PC-3 (cell line): ENCODE results near the gene PAX4. TPM values are rescaled to one million over a fixed set of nuclear protein-coding genes. Genes with fewer than 3 reads are reported as not detected.

Source experiments
- ATAC-seq: fragments of 200-7000 bp; cut with Tn5 transposase; 2 replicates; pipeline ENCODE4 v1.9.1; 2020; ENCODE audit warnings: mild to moderate bottlenecking, moderate library complexity
- Bru-seq: library from RNA; stranded (reverse); fragments of 400-500 nt; gene quantifications from one replicate; lab custom pipeline; 2021; lab: Mats Ljungman, UMichigan
- BruChase-seq, 2 experiments: library from RNA; stranded (reverse); fragments of 400-500 nt; gene quantifications; one replicate each; lab custom pipeline; 2021; lab: Mats Ljungman, UMichigan
- BruUV-seq: library from RNA; stranded (reverse); fragments of 400-500 nt; replicated peaks from 2 replicates; lab custom pipeline; 2021; lab: Mats Ljungman, UMichigan
- CTCF ChIA-PET: fragments of 300-600 bp; sonication (Branson Sonifier 250); formaldehyde crosslinking; loops from one replicate; lab custom pipeline; 2022; ENCODE audit warnings: antibody characterized with exemption; lab: Charles Lee
- POLR2A ChIA-PET: fragments of 300-600 bp; sonication (Branson Sonifier 250); formaldehyde crosslinking; loops from one replicate; lab custom pipeline; 2022; ENCODE audit warnings: antibody characterized with exemption; ENCODE audit not compliant: unreplicated experiment; lab: Charles Lee
- DNase-seq: peaks from one replicate; pipeline ENCODE4 v3.0.0-alpha.2; 2015
- H2AFZ ChIP-seq: fragments of 300-600 bp; sonication (generic); 2 replicates; pipeline ENCODE4 v1.6.0; 2016; ENCODE audit warnings: antibody characterized with exemption, low read length
- H3F3A ChIP-seq: fragments of 300-600 bp; sonication (generic); one replicate; pipeline ENCODE4 v1.6.0; 2017; ENCODE audit warnings: antibody characterized with exemption, low read length, control low read depth, mild to moderate bottlenecking; ENCODE audit not compliant: unreplicated experiment
- H3K27ac ChIP-seq: fragments of 300-600 bp; sonication (generic); 2 replicates; pipeline ENCODE4 v1.5.1; 2016; ENCODE audit warnings: mild to moderate bottlenecking, low read length
- H3K27me3 ChIP-seq: fragments of 300-600 bp; sonication (generic); 2 replicates; pipeline ENCODE4 v1.6.1; 2016; ENCODE audit warnings: low read length, mixed read lengths
- H3K36me3 ChIP-seq: fragments of 300-600 bp; sonication (generic); 2 replicates; pipeline ENCODE4 v1.6.1; 2016; ENCODE audit warnings: low read depth, mixed run types, low read length, mixed read lengths
- H3K4me1 ChIP-seq: fragments of 300-600 bp; sonication (generic); 2 replicates; pipeline ENCODE4 v1.5.1; 2016; ENCODE audit warnings: low read length; ENCODE audit not compliant: insufficient read depth
- H3K4me2 ChIP-seq: fragments of 300-600 bp; sonication (generic); 2 replicates; pipeline ENCODE4 v1.6.0; 2016; ENCODE audit warnings: low read length
- H3K4me3 ChIP-seq: fragments of 300-600 bp; sonication (generic); 2 replicates; pipeline ENCODE4 v1.5.1; 2016; ENCODE audit warnings: mild to moderate bottlenecking, low read length, mixed read lengths
- H3K79me2 ChIP-seq: fragments of 300-600 bp; sonication (generic); 2 replicates; pipeline ENCODE4 v1.6.1; 2017; ENCODE audit warnings: low read length, mixed read lengths
- H3K9ac ChIP-seq: fragments of 300-600 bp; sonication (generic); 2 replicates; pipeline ENCODE4 v1.6.0; 2016; ENCODE audit warnings: mild to moderate bottlenecking, low read length
- H3K9me2 ChIP-seq: fragments of 300-600 bp; sonication (generic); replicated peaks from 2 replicates; pipeline ENCODE4 v1.6.1; 2016; ENCODE audit warnings: mixed run types, low read length, mixed read lengths
- H3K9me3 ChIP-seq: fragments of 300-600 bp; sonication (generic); 2 replicates; pipeline ENCODE4 v1.6.1; 2016; ENCODE audit warnings: low read length, mixed read lengths
- H4K20me1 ChIP-seq: fragments of 300-600 bp; sonication (generic); 2 replicates; pipeline ENCODE4 v1.6.1; 2016; ENCODE audit warnings: low read length, mixed read lengths
- EZH2 ChIP-seq: fragments of 300-600 bp; sonication (generic); IDR thresholded peaks from one replicate; pipeline ENCODE4 v1.6.1; 2017; ENCODE audit warnings: antibody characterized with exemption, mild to moderate bottlenecking, low read length; ENCODE audit not compliant: unreplicated experiment
- EZH2phosphoT487 ChIP-seq: fragments of 300-600 bp; sonication (generic); IDR thresholded peaks from 2 replicates; pipeline ENCODE4 v1.6.1; 2018; ENCODE audit warnings: mild to moderate bottlenecking, antibody characterized with exemption, low read length, borderline replicate concordance
- intact Hi-C: fragments of 100-400 bp; cut with micrococcal nuclease; formaldehyde crosslinking; loops from 2 replicates; pipeline ENCODE4 v1.9.0; 2023
- long read RNA-seq: library from polyadenylated mRNA; unstranded; transcript quantifications from one replicate; pipeline ENCODE4 v2.0.0, GENCODE V29; 2021; ENCODE audit not compliant: unreplicated experiment
- total RNA-seq: library from RNA; depleted of rRNA; stranded (reverse); fragments of >200 nt; gene quantifications from 2 replicates; pipeline ENCODE4 v1.2.3, GENCODE V29; 2014; rRNA removed
- TF ChIP-seq, protein P1 (sequence below): fragments of 300-600 bp; sonication (generic); conservative IDR thresholded peaks from 2 replicates; pipeline ENCODE4 v1.5.1; 2017; ENCODE audit warnings: antibody characterized with exemption, low read depth, mild to moderate bottlenecking, low read length

PAX4 gene, protein sequence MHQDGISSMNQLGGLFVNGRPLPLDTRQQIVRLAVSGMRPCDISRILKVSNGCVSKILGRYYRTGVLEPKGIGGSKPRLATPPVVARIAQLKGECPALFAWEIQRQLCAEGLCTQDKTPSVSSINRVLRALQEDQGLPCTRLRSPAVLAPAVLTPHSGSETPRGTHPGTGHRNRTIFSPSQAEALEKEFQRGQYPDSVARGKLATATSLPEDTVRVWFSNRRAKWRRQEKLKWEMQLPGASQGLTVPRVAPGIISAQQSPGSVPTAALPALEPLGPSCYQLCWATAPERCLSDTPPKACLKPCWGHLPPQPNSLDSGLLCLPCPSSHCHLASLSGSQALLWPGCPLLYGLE
- not detected in 2 replicates for total RNA-seq
- Bru-seq, nascent RNA, result not detected
- not detected for BruChase-seq, experiment 1, labeled RNA remaining after a 6-hour chase
- BruChase-seq, experiment 2, labeled RNA remaining after a 2-hour chase, result percentile 8 among the genes with signal in this experiment
- long read RNA-seq, result 0 reads

DNA sequence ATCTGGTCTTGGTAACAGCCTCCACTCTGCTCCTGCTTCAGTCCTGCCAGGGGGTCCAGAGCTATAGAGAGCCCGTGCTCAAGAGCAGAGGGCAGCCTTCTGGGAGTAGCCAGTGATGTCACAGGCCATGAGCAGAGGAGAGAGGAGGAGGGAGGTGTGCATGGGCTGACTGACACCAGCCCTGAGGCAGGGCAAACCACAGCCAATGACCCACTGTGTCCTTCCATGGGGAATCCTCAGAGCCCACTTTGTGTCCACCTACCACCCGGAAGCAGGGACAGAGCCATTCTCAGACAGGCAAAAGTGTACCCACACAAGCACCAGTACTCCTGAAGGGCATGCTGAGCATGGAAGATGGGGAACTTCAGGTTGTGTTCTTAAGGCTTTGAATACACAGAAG, at the start of gene PAX4:
Gene PAX4, minus strand, starts transcription at position 101 of the 400 bp plus-strand sequence. CDS start 2,214 bp downstream, outside the sequence.
- H3K4me1 ChIP-seq, result no peaks in the 10 kb centered on the region
- H2AFZ ChIP-seq, result no peak within 1 kb of the TSS
- H3F3A ChIP-seq, result no peaks in the 10 kb centered on the region
- peaks cover 88% of the 10 kb centered on the region for H3K27me3 ChIP-seq
- no peaks in the 10 kb centered on the region for H4K20me1 ChIP-seq
- no peaks in the 10 kb centered on the region for H3K9me2 ChIP-seq
- ChIA-PET POLR2A (no interaction called here), CTCF (no interaction called here)
- ATAC-seq (no peak), DNase-seq (no peak)
- H3K27ac ChIP-seq, result no peak within 1 kb of the TSS
- no peak within 1 kb of the TSS for H3K4me3 ChIP-seq
- no peaks in the 10 kb centered on the region for H3K9me3 ChIP-seq
- H3K9ac ChIP-seq, result no peak within 1 kb of the TSS
- H3K4me2 ChIP-seq, result no peak within 1 kb of the TSS
- no peaks in the 10 kb centered on the region for H3K79me2 ChIP-seq
- TF ChIP-seq, protein P1, sequence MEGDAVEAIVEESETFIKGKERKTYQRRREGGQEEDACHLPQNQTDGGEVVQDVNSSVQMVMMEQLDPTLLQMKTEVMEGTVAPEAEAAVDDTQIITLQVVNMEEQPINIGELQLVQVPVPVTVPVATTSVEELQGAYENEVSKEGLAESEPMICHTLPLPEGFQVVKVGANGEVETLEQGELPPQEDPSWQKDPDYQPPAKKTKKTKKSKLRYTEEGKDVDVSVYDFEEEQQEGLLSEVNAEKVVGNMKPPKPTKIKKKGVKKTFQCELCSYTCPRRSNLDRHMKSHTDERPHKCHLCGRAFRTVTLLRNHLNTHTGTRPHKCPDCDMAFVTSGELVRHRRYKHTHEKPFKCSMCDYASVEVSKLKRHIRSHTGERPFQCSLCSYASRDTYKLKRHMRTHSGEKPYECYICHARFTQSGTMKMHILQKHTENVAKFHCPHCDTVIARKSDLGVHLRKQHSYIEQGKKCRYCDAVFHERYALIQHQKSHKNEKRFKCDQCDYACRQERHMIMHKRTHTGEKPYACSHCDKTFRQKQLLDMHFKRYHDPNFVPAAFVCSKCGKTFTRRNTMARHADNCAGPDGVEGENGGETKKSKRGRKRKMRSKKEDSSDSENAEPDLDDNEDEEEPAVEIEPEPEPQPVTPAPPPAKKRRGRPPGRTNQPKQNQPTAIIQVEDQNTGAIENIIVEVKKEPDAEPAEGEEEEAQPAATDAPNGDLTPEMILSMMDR, result no peak
- TF ChIP-seq EZH2phosphoT487 (no peak), EZH2 (no peak)
- H3K36me3 ChIP-seq, result no peaks in the 10 kb centered on the region
- no TSS peak for BruUV-seq
- intact Hi-C loops, result no loop called here

DNA sequence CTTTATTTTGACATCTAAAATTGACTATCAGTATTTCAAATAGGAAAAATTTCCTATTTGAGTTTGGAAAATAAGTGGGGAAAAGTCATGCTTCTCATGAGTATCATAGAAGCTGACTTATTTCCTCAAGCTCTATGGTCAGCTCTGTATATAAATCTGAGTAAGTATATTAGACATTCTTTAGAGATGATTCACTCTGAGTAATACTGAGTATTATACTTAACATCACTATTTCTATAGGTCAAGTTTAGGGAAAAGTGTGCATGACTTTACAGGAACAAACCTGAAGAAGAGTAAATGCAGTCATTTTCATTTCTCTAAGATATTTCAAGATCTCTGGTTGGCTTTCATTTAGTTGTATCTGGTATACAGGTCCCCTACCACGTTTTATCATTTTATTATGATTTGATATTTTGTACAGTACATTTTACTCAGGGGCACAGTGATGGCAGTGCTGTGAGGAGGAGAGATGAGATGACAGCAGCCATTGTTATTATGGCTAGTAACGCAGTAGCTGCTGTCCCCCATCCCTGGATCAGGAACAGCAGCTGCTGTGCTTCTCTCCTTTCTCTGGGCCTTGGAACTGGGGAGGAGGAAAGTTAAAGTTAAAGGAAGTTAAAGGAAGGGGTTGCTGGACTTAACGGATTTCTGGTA, 49.2 kb upstream of the PAX4 start:
- H3K36me3 ChIP-seq, result peaks cover 14% of the 10 kb centered on the region; the same call in 1 of the 2 replicates
- no peak for TF ChIP-seq EZH2
- TF ChIP-seq, protein P1, result no peak
- no peak for TF ChIP-seq EZH2phosphoT487
- POLR2A ChIA-PET, result interaction anchor here (0.6 kb wide), 1 partner anchor 82 kb away, joined by 4 read pairs; the partner anchor contains the start of gene GCC1
- peak overlapping the region; percentile 78 for H3K4me2 ChIP-seq
- H3K4me3 ChIP-seq, result peak overlapping the region; percentile 54
- peaks cover 13% of the 10 kb centered on the region for H3F3A ChIP-seq
- no peaks in the 10 kb centered on the region for H3K9me2 ChIP-seq
- DNase-seq (peak; percentile 88), ATAC-seq (peak; percentile 93)
- H4K20me1 ChIP-seq, result peaks cover 14% of the 10 kb centered on the region
- H2AFZ ChIP-seq, result no peak overlapping the region
- peak overlapping the region; percentile 88 for H3K27ac ChIP-seq
- CTCF ChIA-PET, result interaction anchor here (1.2 kb wide), 1 partner anchor 40 kb away, joined by 10 read pairs; no protein-coding TSS in a partner anchor
- peaks cover 93% of the 10 kb centered on the region for H3K79me2 ChIP-seq
- peak overlapping the region; percentile 36 for H3K9ac ChIP-seq
- H3K4me1 ChIP-seq, result peaks cover 39% of the 10 kb centered on the region
- intact Hi-C loops, result loop anchor here (5.0 kb wide), 1 partner anchor 80 kb away; the partner anchor contains the start of genes ARF5 and GCC1
- no peaks in the 10 kb centered on the region for H3K9me3 ChIP-seq
- no TSS peak for BruUV-seq
- H3K27me3 ChIP-seq, result no peaks in the 10 kb centered on the region
